Measurements from ENCODE around the gene GNGT1.

DNA sequence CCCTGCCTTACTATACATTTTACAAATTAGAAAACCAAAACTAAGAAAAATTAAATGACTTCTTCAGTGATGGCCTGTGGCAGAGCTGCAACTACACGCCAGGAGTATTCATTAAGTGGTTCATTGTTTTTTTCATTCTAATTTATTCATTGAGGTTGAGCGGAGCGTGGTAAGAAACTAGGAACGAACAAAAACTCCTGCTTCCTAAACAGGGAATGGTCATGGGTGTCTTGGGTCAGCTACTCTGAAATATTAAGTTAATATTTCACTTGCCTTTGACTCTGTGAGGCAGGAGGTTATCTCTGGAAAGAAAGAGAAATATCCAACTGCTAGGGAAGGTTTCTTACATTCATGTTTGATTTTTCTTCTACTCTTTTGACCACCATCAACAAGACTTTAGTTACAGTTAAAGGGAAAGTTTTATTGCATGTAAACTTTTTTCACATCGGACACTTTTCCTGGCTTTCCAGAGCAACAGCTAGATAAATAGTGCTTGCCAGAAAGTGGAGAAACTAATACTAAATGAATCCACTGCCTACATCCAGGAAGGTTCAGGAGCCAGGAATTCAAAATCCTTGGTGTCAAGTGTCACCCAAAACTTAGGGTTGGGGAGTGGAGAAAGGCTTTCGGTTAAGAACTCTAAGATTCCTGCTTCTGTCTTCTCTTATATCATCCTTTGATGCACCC lies 14.3 kb downstream of the GNGT1 start:
- TF ChIP-seq, protein P1, sequence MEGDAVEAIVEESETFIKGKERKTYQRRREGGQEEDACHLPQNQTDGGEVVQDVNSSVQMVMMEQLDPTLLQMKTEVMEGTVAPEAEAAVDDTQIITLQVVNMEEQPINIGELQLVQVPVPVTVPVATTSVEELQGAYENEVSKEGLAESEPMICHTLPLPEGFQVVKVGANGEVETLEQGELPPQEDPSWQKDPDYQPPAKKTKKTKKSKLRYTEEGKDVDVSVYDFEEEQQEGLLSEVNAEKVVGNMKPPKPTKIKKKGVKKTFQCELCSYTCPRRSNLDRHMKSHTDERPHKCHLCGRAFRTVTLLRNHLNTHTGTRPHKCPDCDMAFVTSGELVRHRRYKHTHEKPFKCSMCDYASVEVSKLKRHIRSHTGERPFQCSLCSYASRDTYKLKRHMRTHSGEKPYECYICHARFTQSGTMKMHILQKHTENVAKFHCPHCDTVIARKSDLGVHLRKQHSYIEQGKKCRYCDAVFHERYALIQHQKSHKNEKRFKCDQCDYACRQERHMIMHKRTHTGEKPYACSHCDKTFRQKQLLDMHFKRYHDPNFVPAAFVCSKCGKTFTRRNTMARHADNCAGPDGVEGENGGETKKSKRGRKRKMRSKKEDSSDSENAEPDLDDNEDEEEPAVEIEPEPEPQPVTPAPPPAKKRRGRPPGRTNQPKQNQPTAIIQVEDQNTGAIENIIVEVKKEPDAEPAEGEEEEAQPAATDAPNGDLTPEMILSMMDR (IDR thresholded peaks at IDR 0.05), result no peak
- no peak for TF ChIP-seq POLR2A (IDR thresholded peaks at IDR 0.05)
